ENCODE measurements around the gene SH3GL1. TPM values are rescaled to one million over a fixed set of nuclear protein-coding genes. Genes with fewer than 3 reads are reported as not detected.

SH3GL1 gene
- total and polyA plus RNA-seq, 12 donors = 13.1 to 41.8 (median 18.0) TPM

GRCh38 chr19:4403005-4403761 lies 2.8 kb upstream of the SH3GL1 start:
- ATAC-seq (no peak), DNase-seq (no peak)
- Histone ChIP-seq H3K4me3 (peak overlapping the region; percentile 71 to 92 (median 79)), H3K36me3 (peaks cover 0 to 5% (median 0%) of the 10 kb centered on the region in 9 donors), H3K27ac (peak overlapping the region in 7 of 10 donors; percentile 29 to 92 (median 83)), H3K27me3 (no peaks in the 10 kb centered on the region), H3K4me1 (peaks cover 12 to 43% (median 38%) of the 10 kb centered on the region in 9 donors), H3K9me3 (no peaks in the 10 kb centered on the region)
- no peak for TF ChIP-seq CTCF (IDR thresholded peaks at IDR 0.05)
- 11 to 12% methylated on average over 32 of the region's 32 CpGs for WGBS, 2 donors
- intact Hi-C loops (cut with DNase I) = loop anchor here in 3 of 10 donors (5.0 kb wide), 5 partner anchors 54 to 156 kb away; partner anchors contain the start of genes UBXN6 (in 2 of the 3), YJU2 (in 2 of the 3) and MPND (in 1 of the 3)

GRCh38 chr19:4402171-4403004 lies 2.0 kb upstream of the SH3GL1 start, which contains the start of gene CHAF1A:
TSS of gene CHAF1A (plus strand) at chr19:4402640. CDS start at chr19:4402763, 123 bp downstream.
- Histone ChIP-seq H3K4me1 (peaks cover 15 to 51% (median 46%) of the 10 kb centered on the region in 9 donors), H3K27me3 (no peaks in the 10 kb centered on the region), H3K4me3 (peak within 1 kb of the TSS; percentile 71 to 92 (median 79)), H3K36me3 (peaks cover 0 to 12% (median 0%) of the 10 kb centered on the region in 9 donors), H3K27ac (peak within 1 kb of the TSS; percentile 39 to 92 (median 87)), H3K9me3 (no peaks in the 10 kb centered on the region)
- TF ChIP-seq CTCF (IDR thresholded peaks at IDR 0.05) = no peak
- intact Hi-C loops (cut with DNase I) = loop anchor here in 3 of 10 donors (5.0 kb wide), 5 partner anchors 55 to 155 kb away; partner anchors contain the start of genes UBXN6 (in 2 of the 3), YJU2 (in 2 of the 3) and MPND (in 1 of the 3)
- 0 to 1% methylated on average over 66 to 84 of the region's 84 CpGs for WGBS, 2 donors
- DNase-seq (peak; percentile 99 to 100), ATAC-seq (peak; percentile 95 to 98 (median 97))

- no peak for TF ChIP-seq CTCF (IDR thresholded peaks at IDR 0.05)
- Histone ChIP-seq H3K4me1 (peaks cover 19 to 57% (median 53%) of the 10 kb centered on the region in 9 donors), H3K27me3 (no peaks in the 10 kb centered on the region), H3K27ac (peak overlapping the region; percentile 39 to 92 (median 87)), H3K36me3 (peaks cover 0 to 18% (median 0%) of the 10 kb centered on the region in 9 donors), H3K4me3 (peak overlapping the region in 9 of 10 donors; percentile 21 to 92 (median 78)), H3K9me3 (no peaks in the 10 kb centered on the region)
- DNase-seq (no peak), ATAC-seq (no peak)
- intact Hi-C loops (cut with DNase I) = loop anchor here in 6 of 10 donors (2.0 to 5.0 kb wide), 9 partner anchors 27 to 155 kb away; partner anchors contain the start of genes MPND (in 5 of the 6), YJU2 (in 3 of the 6) and UBXN6 (in 2 of the 6)
- 1 to 2% methylated on average over 8 of the region's 8 CpGs for WGBS, 2 donors
Measured at GRCh38 chr19:4401769-4402170, 1.4 kb upstream of the SH3GL1 start.

- ATAC-seq (peak in 7 of 8 donors; percentile 0 to 53 (median 2)), DNase-seq (peak in 1 of 2 donors; percentile 26)
- H3K9me3 ChIP-seq = no peaks in the 10 kb centered on the region
- H3K4me3 ChIP-seq = peak overlapping the region; percentile 57 to 99 (median 96)
- WGBS, 2 donors = 0% methylated on average over 10 to 12 of the region's 12 CpGs
- peaks cover 0 to 38% (median 3%) of the 10 kb centered on the region in 9 donors for H3K36me3 ChIP-seq
- no peaks in the 10 kb centered on the region for H3K27me3 ChIP-seq
- H3K27ac ChIP-seq = peak overlapping the region; percentile 88 to 99 (median 96)
- TF ChIP-seq CTCF (IDR thresholded peaks at IDR 0.05) = no peak
- H3K4me1 ChIP-seq = peaks cover 19 to 72% (median 59%) of the 10 kb centered on the region in 9 donors
- intact Hi-C loops (cut with DNase I) = loop anchor here in 6 of 10 donors (1.0 to 5.0 kb wide), 12 partner anchors 25 to 153 kb away; partner anchors contain the start of genes MPND (in 5 of the 6), YJU2 (in 3 of the 6) and UBXN6 (in 2 of the 6)
Measured at GRCh38 chr19:4399812-4400134, 574 bp downstream of the SH3GL1 start.

All from heart right ventricle (tissue), 16 donors.